OCI-LY7 (cell line): ENCODE data around the gene RAMP1.

ENCODE experiments used
- EZH2phosphoT487 ChIP-seq: fragments of 200-600 bp; sonication (generic); IDR thresholded peaks from 2 replicates; pipeline ENCODE4 v1.6.1; 2018; ENCODE audit warnings: low read depth, borderline replicate concordance, mild to moderate bottlenecking, mixed run types, antibody characterized with exemption, low read length, moderate library complexity, mixed read lengths
- TF ChIP-seq, protein P1 (sequence below): fragments of 200-600 bp; sonication (generic); conservative IDR thresholded peaks from 2 replicates; pipeline ENCODE4 v1.5.1; 2014; ENCODE audit warnings: mild to moderate bottlenecking, antibody characterized with exemption, low read length, moderate library complexity, mixed read lengths

DNA sequence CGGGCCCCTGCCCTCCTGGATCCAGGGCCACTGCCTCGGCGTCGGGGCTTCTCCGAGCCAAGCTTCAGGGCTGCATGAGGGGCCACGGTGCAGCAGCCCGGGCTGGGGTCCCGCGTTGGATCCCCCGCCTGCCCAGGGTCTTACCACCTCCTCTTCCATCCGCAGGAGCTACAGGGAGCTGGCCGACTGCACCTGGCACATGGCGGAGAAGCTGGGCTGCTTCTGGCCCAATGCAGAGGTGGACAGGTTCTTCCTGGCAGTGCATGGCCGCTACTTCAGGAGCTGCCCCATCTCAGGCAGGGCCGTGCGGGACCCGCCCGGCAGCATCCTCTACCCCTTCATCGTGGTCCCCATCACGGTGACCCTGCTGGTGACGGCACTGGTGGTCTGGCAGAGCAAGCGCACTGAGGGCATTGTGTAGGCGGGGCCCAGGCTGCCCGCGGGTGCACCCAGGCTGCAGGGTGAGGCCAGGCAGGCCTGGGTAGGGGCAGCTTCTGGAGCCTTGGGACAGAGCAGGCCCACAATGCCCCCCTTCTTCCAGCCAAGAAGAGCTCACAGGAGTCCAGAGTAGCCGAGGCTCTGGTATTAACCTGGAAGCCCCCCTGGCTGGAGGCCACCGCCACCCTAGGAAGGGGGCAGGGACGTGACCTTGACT, 52.1 kb downstream of the RAMP1 start:
- TF ChIP-seq, protein P1, sequence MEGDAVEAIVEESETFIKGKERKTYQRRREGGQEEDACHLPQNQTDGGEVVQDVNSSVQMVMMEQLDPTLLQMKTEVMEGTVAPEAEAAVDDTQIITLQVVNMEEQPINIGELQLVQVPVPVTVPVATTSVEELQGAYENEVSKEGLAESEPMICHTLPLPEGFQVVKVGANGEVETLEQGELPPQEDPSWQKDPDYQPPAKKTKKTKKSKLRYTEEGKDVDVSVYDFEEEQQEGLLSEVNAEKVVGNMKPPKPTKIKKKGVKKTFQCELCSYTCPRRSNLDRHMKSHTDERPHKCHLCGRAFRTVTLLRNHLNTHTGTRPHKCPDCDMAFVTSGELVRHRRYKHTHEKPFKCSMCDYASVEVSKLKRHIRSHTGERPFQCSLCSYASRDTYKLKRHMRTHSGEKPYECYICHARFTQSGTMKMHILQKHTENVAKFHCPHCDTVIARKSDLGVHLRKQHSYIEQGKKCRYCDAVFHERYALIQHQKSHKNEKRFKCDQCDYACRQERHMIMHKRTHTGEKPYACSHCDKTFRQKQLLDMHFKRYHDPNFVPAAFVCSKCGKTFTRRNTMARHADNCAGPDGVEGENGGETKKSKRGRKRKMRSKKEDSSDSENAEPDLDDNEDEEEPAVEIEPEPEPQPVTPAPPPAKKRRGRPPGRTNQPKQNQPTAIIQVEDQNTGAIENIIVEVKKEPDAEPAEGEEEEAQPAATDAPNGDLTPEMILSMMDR: no peak
- no peak for TF ChIP-seq EZH2phosphoT487
